H1 (cell line): ENCODE data around the gene MACROD2. TPM values are rescaled to one million over a fixed set of nuclear protein-coding genes. Genes with fewer than 3 reads are reported as not detected.

ENCODE experiments used
- CTCF ChIA-PET: fragments of 300-600 bp; sonication (Branson Sonifier 250); formaldehyde crosslinking; loops from one replicate; lab custom pipeline; 2021; ENCODE audit not compliant: partially characterized antibody; lab: Charles Lee
- POLR2A ChIA-PET: fragments of 300-600 bp; sonication (Branson Sonifier 250); formaldehyde crosslinking; loops from one replicate; lab custom pipeline; 2021; ENCODE audit warnings: inconsistent platforms; ENCODE audit not compliant: partially characterized antibody; lab: Charles Lee
- DNase-seq, 2 experiments: peaks; one replicate each; pipeline versions ENCODE4 v3.0.0 to v3.0.0-alpha.2; 2010 to 2022; ENCODE audit warnings: low spot score in 2 of 2, low read depth in 1 of 2, mixed read lengths in 1 of 2
- FAIRE-seq: peaks from 2 replicates; lab custom pipeline; 2011; peaks lifted over from hg19 to GRCh38; lab: Jason Lieb, UNC
- H2AFZ ChIP-seq: 2 replicates; pipeline ENCODE4 v1.8.1; 2012; ENCODE audit warnings: low read length, inconsistent platforms
- H2AK5ac ChIP-seq: 2 replicates; pipeline ENCODE4 v1.6.1; 2013; ENCODE audit warnings: low read depth, low read length
- H2BK120ac ChIP-seq: replicated peaks from 2 replicates; pipeline ENCODE3; 2013; ENCODE audit warnings: low read depth, low read length, inconsistent platforms
- H2BK12ac ChIP-seq: 2 replicates; pipeline ENCODE4 v1.6.1; 2013; ENCODE audit warnings: low read depth, low read length
- H2BK15ac ChIP-seq: 2 replicates; pipeline ENCODE4 v1.6.1; 2013; ENCODE audit warnings: low read length
- H2BK20ac ChIP-seq: 2 replicates; pipeline ENCODE4 v1.6.1; 2013; ENCODE audit warnings: low read length
- H2BK5ac ChIP-seq: 2 replicates; pipeline ENCODE4 v1.6.1; 2013; ENCODE audit warnings: low read depth, low read length
- H3K14ac ChIP-seq: 2 replicates; pipeline ENCODE4 v1.6.1; 2013; ENCODE audit warnings: inconsistent platforms; ENCODE audit not compliant: insufficient read length
- H3K18ac ChIP-seq: 2 replicates; pipeline ENCODE4 v1.6.1; 2013; ENCODE audit warnings: low read length; ENCODE audit errors: extremely low read depth
- H3K23ac ChIP-seq: 2 replicates; pipeline ENCODE4 v1.6.1; 2013; ENCODE audit warnings: inconsistent platforms; ENCODE audit not compliant: insufficient read length
- H3K23me2 ChIP-seq: 2 replicates; pipeline ENCODE4 v1.6.1; 2013; ENCODE audit warnings: low read depth, low read length
- H3K27ac ChIP-seq: 2 replicates; pipeline ENCODE4 v1.6.1; 2011; ENCODE audit warnings: low read depth, low read length, inconsistent platforms
- H3K27me3 ChIP-seq, 4 experiments: replicated peaks in 1 of 4; 1 replicate in 1 of 4; 2 replicates in 3 of 4; pipeline versions ENCODE4 v1.6.1 to v1.8.1; 2011 to 2013; ENCODE audit warnings: low read length in 3 of 4, mild to moderate bottlenecking in 3 of 4, inconsistent platforms in 2 of 4, mixed read lengths in 2 of 4, moderate library complexity in 1 of 4; ENCODE audit not compliant: control insufficient read depth in 3 of 4, insufficient read depth in 3 of 4; ENCODE audit errors: extremely low read depth in 1 of 4
- H3K36me3 ChIP-seq, 4 experiments: 2 replicates each; pipeline versions ENCODE4 v1.6.1 to v1.8.1; 2011 to 2013; ENCODE audit warnings: mild to moderate bottlenecking in 4 of 4, low read length in 3 of 4, moderate library complexity in 2 of 4, control low read depth in 1 of 4, inconsistent platforms in 1 of 4; ENCODE audit not compliant: insufficient read depth in 4 of 4, control insufficient read depth in 2 of 4
- H3K4ac ChIP-seq: replicated peaks from 2 replicates; pipeline ENCODE3; 2013; ENCODE audit warnings: low read length, low read depth, mixed read lengths, inconsistent platforms; ENCODE audit not compliant: insufficient read length
- H3K4me1 ChIP-seq, 4 experiments: replicated peaks in 1 of 4; 1 replicate in 1 of 4; 2 replicates in 3 of 4; pipeline versions ENCODE4 v1.6.1 to v1.8.1; 2011 to 2013; ENCODE audit warnings: low read length in 3 of 4, inconsistent platforms in 2 of 4, mixed read lengths in 1 of 4; ENCODE audit not compliant: insufficient read depth in 4 of 4, control insufficient read depth in 3 of 4
- H3K4me2 ChIP-seq, 2 experiments: 2 replicates each; pipeline versions ENCODE4 v1.6.1 to v1.8.1; 2011 to 2013; ENCODE audit warnings: low read depth in 2 of 2, low read length in 2 of 2, control low read depth in 1 of 2, inconsistent platforms in 1 of 2, mild to moderate bottlenecking in 1 of 2; ENCODE audit not compliant: insufficient read depth in 1 of 2
- H3K4me3 ChIP-seq, 4 experiments: fragments of 200-600, 300-600 bp in 1 of 4; sonication (generic), shearing (Covaris generic), sonication (Bioruptor Twin) in 1 of 4; 2 replicates each; pipeline versions ENCODE4 v1.5.1 to v1.8.1; 2011 to 2016; ENCODE audit warnings: low read length in 4 of 4, low read depth in 3 of 4, control low read depth in 2 of 4, inconsistent platforms in 2 of 4, mild to moderate bottlenecking in 2 of 4, mixed read lengths in 1 of 4, moderate library complexity in 1 of 4; ENCODE audit not compliant: insufficient read depth in 2 of 4; ENCODE audit errors: extremely low read depth in 1 of 4
- H3K56ac ChIP-seq: replicated peaks from 2 replicates; pipeline ENCODE3; 2013; ENCODE audit warnings: low read depth, mild to moderate bottlenecking, mixed read lengths, low read length, inconsistent platforms; ENCODE audit not compliant: insufficient read length
- H3K79me1 ChIP-seq: 2 replicates; pipeline ENCODE4 v1.6.1; 2013; ENCODE audit warnings: low read depth, low read length, control low read depth
- H3K79me2 ChIP-seq, 2 experiments: 2 replicates each; pipeline versions ENCODE4 v1.6.1 to v1.8.1; 2012 to 2013; ENCODE audit warnings: low read length in 2 of 2, mild to moderate bottlenecking in 2 of 2, inconsistent platforms in 1 of 2; ENCODE audit not compliant: insufficient read depth in 2 of 2, control insufficient read depth in 1 of 2
- H3K9ac ChIP-seq, 4 experiments: replicated peaks in 1 of 4; 1 replicate in 1 of 4; 2 replicates in 3 of 4; pipeline versions ENCODE4 v1.6.1 to v1.8.1; 2011 to 2013; ENCODE audit warnings: low read depth in 3 of 4, low read length in 3 of 4, control low read depth in 2 of 4, mild to moderate bottlenecking in 2 of 4, moderate library complexity in 2 of 4, inconsistent platforms in 1 of 4; ENCODE audit errors: extremely low read depth in 1 of 4
- H3K9me3 ChIP-seq, 2 experiments: 2 replicates each; pipeline versions ENCODE4 v1.6.1 to v1.8.1; 2012 to 2013; ENCODE audit warnings: mild to moderate bottlenecking in 2 of 2, moderate library complexity in 2 of 2, control low read depth in 1 of 2, inconsistent platforms in 1 of 2, low read depth in 1 of 2, low read length in 1 of 2, mixed read lengths in 1 of 2; ENCODE audit not compliant: insufficient read depth in 2 of 2
- H4K20me1 ChIP-seq, 2 experiments: replicated peaks in 1 of 2; 2 replicates each; pipeline versions ENCODE3 to v1.8.1; 2011 to 2013; ENCODE audit warnings: inconsistent platforms in 2 of 2, low read length in 2 of 2, mild to moderate bottlenecking in 1 of 2; ENCODE audit not compliant: insufficient read depth in 2 of 2, control insufficient read depth in 1 of 2
- H4K5ac ChIP-seq: 2 replicates; pipeline ENCODE4 v1.6.1; 2013; ENCODE audit warnings: low read length, low read depth, mixed read lengths, inconsistent platforms; ENCODE audit not compliant: insufficient read length
- H4K8ac ChIP-seq: 2 replicates; pipeline ENCODE4 v1.8.0; 2013; ENCODE audit warnings: mild to moderate bottlenecking, moderate library complexity, low read length, inconsistent platforms; ENCODE audit not compliant: insufficient read depth; ENCODE audit errors: extremely low read depth
- H4K91ac ChIP-seq: replicated peaks from 2 replicates; pipeline ENCODE3; 2013; ENCODE audit warnings: low read length, mixed read lengths, inconsistent platforms; ENCODE audit not compliant: insufficient read length
- CEBPB ChIP-seq: IDR thresholded peaks from 2 replicates; pipeline ENCODE4 v1.6.1; 2012; ENCODE audit warnings: low read depth, low read length
- E2F6 ChIP-seq: IDR thresholded peaks from 2 replicates; pipeline ENCODE4 v1.6.1; 2012; ENCODE audit warnings: inconsistent platforms
- FOSL1 ChIP-seq: IDR thresholded peaks from 2 replicates; pipeline ENCODE4 v1.6.1; 2011; ENCODE audit warnings: mild to moderate bottlenecking, low read depth, low read length, moderate library complexity; ENCODE audit not compliant: insufficient read depth
- SP1 ChIP-seq: IDR thresholded peaks from 2 replicates; pipeline ENCODE4 v1.6.1; 2011; ENCODE audit warnings: low read depth, low read length
- USF2 ChIP-seq: IDR thresholded peaks from 2 replicates; pipeline ENCODE4 v1.6.1; 2011; ENCODE audit warnings: low read length, improper control_type of control experiment
- WGBS, 2 experiments: shearing (Covaris generic) in 1 of 2; methylation state at CpG; one replicate each; pipeline versions ENCODE4 v1.1.6 to v1.1.7; 2013 to 2015; ENCODE audit warnings: low lambda C conversion rate in 2 of 2, mixed read lengths in 2 of 2, inconsistent platforms in 1 of 2, low coverage in 1 of 2, missing lambda C conversion rate in 1 of 2; ENCODE audit not compliant: insufficient replicate concordance in 2 of 2, insufficient coverage in 1 of 2, insufficient read length in 1 of 2; ENCODE audit errors: extremely low coverage in 1 of 2, missing lambda C conversion rate in 1 of 2; 5-methylcytosine and 5-hydroxymethylcytosine counted together
- polyA plus RNA-seq, 7 experiments: library from polyadenylated mRNA; depleted of rRNA in 3 of 7; stranded (reverse) in 5 of 7; unstranded in 2 of 7; fragments of >200 nt in 5 of 7; fragments of 200-250 nt in 2 of 7; gene quantifications; 1 replicate in 5 of 7; 2 replicates in 1 of 7; 4 replicates in 1 of 7; pipeline versions ENCODE4 v1.2.1 to v1.2.3, GENCODE V29; 2011 to 2013; ENCODE audit warnings: missing spikeins in 2 of 7, mixed read lengths in 2 of 7
- total RNA-seq: library from RNA; stranded (reverse); fragmentation: NEBNext Ultra II Directional; extraction: Animal tissue kit (Norgen Biotek cat#: 25700); gene quantifications from 2 replicates; pipeline ENCODE4 v1.2.1, GENCODE V29; 2021

The MACROD2 gene
- total and polyA plus RNA-seq, 2 of the 8 experiments (the other 6 are each of a cell fraction or from before 2014, with no cell fraction given): 0.70 to 3.9 TPM

GRCh38 chr20:15245896-15246295 lies 1250.6 kb downstream of the MACROD2 start:
- POLR2A ChIA-PET: no interaction called here
- H2BK12ac ChIP-seq: no peak overlapping the region
- H2BK20ac ChIP-seq: no peak overlapping the region
- no peak overlapping the region for H3K56ac ChIP-seq
- no peak overlapping the region for H4K91ac ChIP-seq
- no peak overlapping the region for H2BK5ac ChIP-seq
- H3K4me1 ChIP-seq: 0 out of 7 replicates have a peak, but pooled peaks cover 0 to 3% (median 0%) of the 10 kb centered on the region in 4 experiments
- no peak overlapping the region for H2BK15ac ChIP-seq
- FAIRE-seq (no peak), DNase-seq (no peak)
- 60% methylated on average over 2 of the region's 2 CpGs; no CpG with 5 or more reads in 1 of the 2 experiments for WGBS, 2 experiments
- H4K20me1 ChIP-seq: no peaks in the 10 kb centered on the region
- no peak overlapping the region for H4K8ac ChIP-seq
- no peaks in the 10 kb centered on the region for H3K36me3 ChIP-seq
- no peak overlapping the region for H2BK120ac ChIP-seq
- no peak overlapping the region for H3K4me2 ChIP-seq
- no peak overlapping the region for H3K4ac ChIP-seq
- no peak overlapping the region for H3K14ac ChIP-seq
- H3K4me3 ChIP-seq: no peak overlapping the region
- no peaks in the 10 kb centered on the region for H3K79me2 ChIP-seq
- no peaks in the 10 kb centered on the region for H3K79me1 ChIP-seq
- H4K5ac ChIP-seq: no peak overlapping the region
- no peaks in the 10 kb centered on the region for H3K23me2 ChIP-seq
- no peak overlapping the region for H3K23ac ChIP-seq
- H2AFZ ChIP-seq: no peak overlapping the region
- H3K27ac ChIP-seq: no peak overlapping the region
- no peaks in the 10 kb centered on the region for H3K27me3 ChIP-seq
- no peaks in the 10 kb centered on the region for H3K9me3 ChIP-seq
- CTCF ChIA-PET: no interaction called here
- no peak overlapping the region for H3K18ac ChIP-seq
- H2AK5ac ChIP-seq: no peak overlapping the region
- H3K9ac ChIP-seq: no peak overlapping the region
- TF ChIP-seq CEBPB (no peak), E2F6 (no peak), FOSL1 (no peak), USF2 (no peak), SP1 (no peak)
